Effector memory CD4-positive, alpha-beta T cell (primary cell): ENCODE results near the gene ASB6.
"Not testable (repeated sequence)": the region's sequence is repeated elsewhere in the genome, so short reads cannot be mapped to it uniquely, and the experiment has no call there.

Experiments used
- DNase-seq, 3 donors: peaks; one replicate each; pipeline ENCODE4 v3.0.0-alpha.2; 2020
- H3K27ac ChIP-seq: 2 replicates; pipeline ENCODE4 v1.7.0; 2013; ENCODE audit warnings: mild to moderate bottlenecking, low read length, moderate library complexity; ENCODE audit not compliant: insufficient read depth, poor library complexity, severe bottlenecking
- H3K27me3 ChIP-seq: replicated peaks from 2 replicates; pipeline ENCODE4 v1.7.0; 2013; ENCODE audit warnings: mild to moderate bottlenecking, low read length; ENCODE audit not compliant: insufficient read depth, control insufficient read depth, poor library complexity, severe bottlenecking
- H3K36me3 ChIP-seq: 2 replicates; pipeline ENCODE4 v1.7.0; 2013; ENCODE audit warnings: mild to moderate bottlenecking, low read length, moderate library complexity; ENCODE audit not compliant: control insufficient read depth, insufficient read depth
- H3K4me1 ChIP-seq: 2 replicates; pipeline ENCODE4 v1.7.0; 2013; ENCODE audit warnings: low read length, mild to moderate bottlenecking; ENCODE audit not compliant: control insufficient read depth, insufficient read depth, poor library complexity, severe bottlenecking
- H3K4me3 ChIP-seq: 2 replicates; pipeline ENCODE4 v1.7.0; 2013; ENCODE audit warnings: low read length, low read depth, mild to moderate bottlenecking; ENCODE audit not compliant: insufficient read depth, poor library complexity, severe bottlenecking
- H3K9me3 ChIP-seq: 2 replicates; pipeline ENCODE4 v1.7.0; 2013; ENCODE audit warnings: mild to moderate bottlenecking, low read length, moderate library complexity; ENCODE audit not compliant: control insufficient read depth

The ASB6 gene

GRCh38 chr9:129669141-129669718 lies 27.3 kb upstream of the ASB6 start:
- Histone ChIP-seq H3K27ac (no peak overlapping the region), H3K4me3 (no peak overlapping the region), H3K9me3 (no peaks in the 10 kb centered on the region), H3K36me3 (no peaks in the 10 kb centered on the region), H3K27me3 (peaks cover 11% of the 10 kb centered on the region), H3K4me1 (peaks cover 3% of the 10 kb centered on the region)
- DNase-seq: no peak

GRCh38 chr9:129667850-129668249 lies 25.9 kb upstream of the ASB6 start:
- Histone ChIP-seq H3K4me1 (peaks cover 3% of the 10 kb centered on the region), H3K27ac (no peak overlapping the region), H3K4me3 (no peak overlapping the region), H3K9me3 (no peaks in the 10 kb centered on the region), H3K36me3 (no peaks in the 10 kb centered on the region), H3K27me3 (peaks cover 11% of the 10 kb centered on the region)
- no peak for DNase-seq

- H3K4me1 ChIP-seq: peaks cover 3% of the 10 kb centered on the region
- H3K27ac ChIP-seq: no peak overlapping the region
- H3K27me3 ChIP-seq: peaks cover 11% of the 10 kb centered on the region
- H3K36me3 ChIP-seq: no peaks in the 10 kb centered on the region
- no peak for DNase-seq
- no peaks in the 10 kb centered on the region for H3K9me3 ChIP-seq
- H3K4me3 ChIP-seq: no peak overlapping the region
Observed at GRCh38 chr9:129667378-129667777, 25.4 kb upstream of the ASB6 start.

- Histone ChIP-seq H3K4me1 (peaks cover 3% of the 10 kb centered on the region), H3K27ac (no peak overlapping the region)
- no peak for DNase-seq
Observed at GRCh38 chr9:129666575-129666974, 24.6 kb upstream of the ASB6 start.

GRCh38 chr9:129665814-129666520 lies 24.0 kb upstream of the ASB6 start:
- DNase-seq: no peak
- peaks cover 3% of the 10 kb centered on the region for H3K4me1 ChIP-seq
- peaks cover 11% of the 10 kb centered on the region for H3K27me3 ChIP-seq
- no peaks in the 10 kb centered on the region for H3K36me3 ChIP-seq
- H3K27ac ChIP-seq: no peak overlapping the region
- no peaks in the 10 kb centered on the region for H3K9me3 ChIP-seq
- no peak overlapping the region for H3K4me3 ChIP-seq

More at GRCh38 chr9:129666575-129666974, 24.6 kb upstream of the ASB6 start:
- Histone ChIP-seq H3K4me3 (no peak overlapping the region), H3K36me3 (no peaks in the 10 kb centered on the region), H3K9me3 (no peaks in the 10 kb centered on the region), H3K27me3 (peaks cover 11% of the 10 kb centered on the region)

GRCh38 chr9:129665389-129665775 lies 23.4 kb upstream of the ASB6 start, which contains the start of gene PRRX2:
TSS of gene PRRX2 (plus strand) at chr9:129665647. CDS start at chr9:129665868, 221 bp downstream.
- Histone ChIP-seq H3K36me3 (no peaks in the 10 kb centered on the region), H3K4me3 (peak within 1 kb of the TSS; percentile 52), H3K27me3 (peaks cover 11% of the 10 kb centered on the region), H3K27ac (no peak within 1 kb of the TSS), H3K9me3 (no peaks in the 10 kb centered on the region), H3K4me1 (peaks cover 3% of the 10 kb centered on the region)
- no peak for DNase-seq

- Histone ChIP-seq H3K27ac (no peak overlapping the region), H3K36me3 (no peaks in the 10 kb centered on the region), H3K27me3 (peaks cover 11% of the 10 kb centered on the region), H3K4me3 (peak overlapping the region; percentile 52), H3K4me1 (peaks cover 3% of the 10 kb centered on the region), H3K9me3 (no peaks in the 10 kb centered on the region)
- DNase-seq: no peak
Observed at GRCh38 chr9:129664746-129665388, 22.9 kb upstream of the ASB6 start.

- H3K27me3 ChIP-seq: not testable (repeated sequence)
Observed at GRCh38 chr9:129662239-129662638, 20.3 kb upstream of the ASB6 start.

GRCh38 chr9:129661029-129661428 lies 19.1 kb upstream of the ASB6 start:
- H3K36me3 ChIP-seq: no peaks in the 10 kb centered on the region
- H3K4me1 ChIP-seq: no peaks in the 10 kb centered on the region
- no peak overlapping the region for H3K4me3 ChIP-seq
- H3K9me3 ChIP-seq: no peaks in the 10 kb centered on the region
- no peak for DNase-seq
- no peaks in the 10 kb centered on the region for H3K27me3 ChIP-seq
- no peak overlapping the region for H3K27ac ChIP-seq

More at GRCh38 chr9:129662239-129662638, 20.3 kb upstream of the ASB6 start:
- H3K27ac ChIP-seq, H3K4me1 ChIP-seq, H3K4me3 ChIP-seq, H3K36me3 ChIP-seq, H3K9me3 ChIP-seq, DNase-seq: not testable (repeated sequence)

- Histone ChIP-seq H3K4me1 (no peaks in the 10 kb centered on the region), H3K36me3 (no peaks in the 10 kb centered on the region), H3K27me3 (no peaks in the 10 kb centered on the region), H3K9me3 (no peaks in the 10 kb centered on the region), H3K27ac (no peak overlapping the region), H3K4me3 (no peak overlapping the region)
- DNase-seq: no peak
Observed at GRCh38 chr9:129656795-129657390, 14.9 kb upstream of the ASB6 start.
